Activated T-helper 9 cell treated with anti-CD3 and anti-CD28 coated beads, Interleukin-2, amount 50 U/mL, for 16 hours (primary cell): ENCODE data around the gene HEXIM1.

ENCODE experiments used
- DNase-seq: peaks from one replicate; pipeline ENCODE4 v3.0.0-alpha.2; 2020; ENCODE audit warnings: low read depth

The HEXIM1 gene

GRCh38 chr17:45130681-45131615 is 17.3 kb upstream of the HEXIM1 start:
- DNase-seq = no peak

GRCh38 chr17:45131616-45132319 is 16.5 kb upstream of the HEXIM1 start:
- DNase-seq = peak; percentile 40

- no peak for DNase-seq
Measured at GRCh38 chr17:45132320-45132571, 16.0 kb upstream of the HEXIM1 start, which contains the start of gene PLCD3. PLCD3 (minus strand) TSS chr17:45132515; CDS start chr17:45132410, 105 bp downstream.

- DNase-seq = peak; percentile 61
Measured at GRCh38 chr17:45132572-45133463, 15.5 kb upstream of the HEXIM1 start.

GRCh38 chr17:45135192-45135977 is 12.9 kb upstream of the HEXIM1 start, which contains the start of gene ACBD4:
ACBD4 (plus strand) TSS chr17:45135687; CDS start chr17:45136145, 458 bp downstream.
- peak; percentile 96 for DNase-seq

GRCh38 chr17:45135978-45136791 is 12.1 kb upstream of the HEXIM1 start:
- DNase-seq = no peak

GRCh38 chr17:45136846-45137560 is 11.3 kb upstream of the HEXIM1 start:
- no peak for DNase-seq

GRCh38 chr17:45137561-45138305 is 10.5 kb upstream of the HEXIM1 start:
- DNase-seq = no peak

- DNase-seq = no peak
Measured at GRCh38 chr17:45138911-45139532, 9.3 kb upstream of the HEXIM1 start.

GRCh38 chr17:45139533-45139920 is 8.7 kb upstream of the HEXIM1 start:
- DNase-seq = no peak

- no peak for DNase-seq
Measured at GRCh38 chr17:45143094-45143670, 5.1 kb upstream of the HEXIM1 start.

- DNase-seq = no peak
Measured at GRCh38 chr17:45143767-45144198, 4.5 kb upstream of the HEXIM1 start.

GRCh38 chr17:45144199-45145034 is 3.9 kb upstream of the HEXIM1 start:
- no peak for DNase-seq

GRCh38 chr17:45145035-45145389 is 3.3 kb upstream of the HEXIM1 start:
- DNase-seq = no peak

- no peak for DNase-seq
Measured at GRCh38 chr17:45146166-45146565, 2.1 kb upstream of the HEXIM1 start.

- DNase-seq = no peak
Measured at GRCh38 chr17:45146592-45146889, 1.7 kb upstream of the HEXIM1 start.

- no peak for DNase-seq
Measured at GRCh38 chr17:45146890-45147580, 1.2 kb upstream of the HEXIM1 start.
